Measurements from ENCODE around the gene AKR7A2. TPM values are rescaled to one million over a fixed set of nuclear protein-coding genes. Genes with fewer than 3 reads are reported as not detected.

The AKR7A2 gene
- total and polyA plus RNA-seq, 4 experiments from 2014 or later = 25.1 to 134 (median 57.7) TPM

GRCh38 chr1:19319196-19319595 lies 7.3 kb upstream of the AKR7A2 start:
- CTCF ChIA-PET (ENCODE audit: partially characterized antibody) = no interaction called here

DNA sequence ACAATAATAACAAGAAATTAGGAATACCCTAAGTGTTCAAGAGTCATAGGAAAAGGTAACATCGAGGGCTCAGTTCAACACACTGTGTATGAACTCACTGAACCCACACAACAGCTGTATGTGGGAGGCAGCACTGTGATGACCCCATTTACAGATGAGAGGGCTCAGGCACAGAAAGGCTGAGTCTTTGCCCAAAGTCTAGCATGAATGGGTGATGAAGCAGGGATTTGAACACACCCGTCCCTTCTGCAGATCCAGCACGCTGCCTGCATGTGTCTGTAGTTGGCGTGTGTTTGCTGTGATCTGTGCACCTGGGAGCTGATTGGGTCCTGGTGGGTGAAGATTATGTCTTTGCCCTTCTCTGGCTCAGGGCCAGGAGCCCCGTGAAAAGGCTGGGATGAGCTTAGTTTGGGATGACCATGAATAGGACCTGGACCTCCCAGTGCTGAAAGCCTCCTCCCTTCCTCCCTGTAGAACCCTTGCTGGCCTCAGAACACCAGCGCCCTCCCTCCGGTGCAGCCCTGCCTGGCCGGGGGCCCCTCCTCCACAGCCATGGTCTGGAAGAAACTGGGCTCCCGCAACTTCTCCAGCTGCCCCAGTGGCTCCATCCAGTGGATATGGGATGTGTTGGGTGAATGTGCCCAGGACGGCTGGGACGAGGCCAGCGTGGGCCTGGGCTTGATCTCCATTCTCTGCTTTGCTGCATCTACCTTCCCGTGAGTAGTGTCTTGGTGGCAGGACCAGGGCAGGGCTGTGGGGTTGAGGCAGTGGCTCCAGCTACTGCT lies 5.4 kb upstream of the AKR7A2 start:
- POLR2A ChIA-PET (ENCODE audit: partially characterized antibody) = no interaction called here

More at GRCh38 chr1:19319196-19319595, 7.3 kb upstream of the AKR7A2 start:
- H3K9me3 Mint-ChIP-seq = peaks cover 0 to 5% (median 0%) of the 10 kb centered on the region in 8 donors
- Histone ChIP-seq H3K9me3 (ENCODE audit: control insufficient read depth in 1 of 2, low read length in 2 of 2) (no peaks in the 10 kb centered on the region), H3K4me1 (ENCODE audit: insufficient read depth, low read length) (peaks cover 7% of the 10 kb centered on the region), H3K27me3 (ENCODE audit: insufficient read depth, low read length) (no peaks in the 10 kb centered on the region), H3K4me3 (ENCODE audit: low read length in 2 of 2) (no peak overlapping the region), H3K36me3 (ENCODE audit: insufficient read depth, low read length) (no peaks in the 10 kb centered on the region), H3K27ac (ENCODE audit: low read depth, low read length) (no peak overlapping the region)
- POLR2A ChIA-PET (ENCODE audit: partially characterized antibody) = no interaction called here
- no peaks in the 10 kb centered on the region for H3K27me3 Mint-ChIP-seq
- H3K4me1 Mint-ChIP-seq = peaks cover 2 to 10% (median 7%) of the 10 kb centered on the region in 4 donors
- H3K27ac Mint-ChIP-seq = peak overlapping the region in 1 of 7 donors; percentile 30
- peaks cover 7 to 19% of the 10 kb centered on the region in 2 donors for H3K36me3 Mint-ChIP-seq
- intact Hi-C loops (cut with micrococcal nuclease) = no loop called here
- H3K4me3 Mint-ChIP-seq = no peak overlapping the region
- no peak for DNase-seq

GRCh38 chr1:19315378-19316198 lies 3.6 kb upstream of the AKR7A2 start:
- peak overlapping the region in 2 of 7 donors; percentile 71 to 80 for H3K27ac Mint-ChIP-seq
- no peaks in the 10 kb centered on the region for H3K36me3 ChIP-seq (ENCODE audit: insufficient read depth, low read length)
- intact Hi-C loops (cut with micrococcal nuclease) = no loop called here
- peaks cover 9 to 12% of the 10 kb centered on the region in 2 donors for H3K36me3 Mint-ChIP-seq
- POLR2A ChIA-PET (ENCODE audit: partially characterized antibody) = no interaction called here
- H3K4me3 ChIP-seq (ENCODE audit: low read length in 2 of 2) = no peak overlapping the region
- H3K4me1 Mint-ChIP-seq = peaks cover 20 to 36% (median 28%) of the 10 kb centered on the region in 4 donors
- peaks cover 32% of the 10 kb centered on the region for H3K4me1 ChIP-seq (ENCODE audit: insufficient read depth, low read length)
- H3K27me3 Mint-ChIP-seq = no peaks in the 10 kb centered on the region
- DNase-seq = no peak
- no peaks in the 10 kb centered on the region for H3K27me3 ChIP-seq (ENCODE audit: insufficient read depth, low read length)
- CTCF ChIA-PET (ENCODE audit: partially characterized antibody) = no interaction called here
- H3K27ac ChIP-seq (ENCODE audit: low read depth, low read length) = no peak overlapping the region
- peak overlapping the region in 1 of 8 donors; percentile 39 for H3K4me3 Mint-ChIP-seq
- peaks cover 0 to 11% (median 0%) of the 10 kb centered on the region in 8 donors for H3K9me3 Mint-ChIP-seq
- no peaks in the 10 kb centered on the region for H3K9me3 ChIP-seq (ENCODE audit: control insufficient read depth in 1 of 2, low read length in 2 of 2)

More for the DNA sequence above, 5.4 kb upstream of the AKR7A2 start:
- Histone ChIP-seq H3K9me3 (ENCODE audit: control insufficient read depth in 1 of 2, low read length in 2 of 2) (no peaks in the 10 kb centered on the region), H3K36me3 (ENCODE audit: insufficient read depth, low read length) (no peaks in the 10 kb centered on the region), H3K27me3 (ENCODE audit: insufficient read depth, low read length) (no peaks in the 10 kb centered on the region), H3K27ac (ENCODE audit: low read depth, low read length) (no peak overlapping the region), H3K4me1 (ENCODE audit: insufficient read depth, low read length) (peaks cover 23% of the 10 kb centered on the region), H3K4me3 (ENCODE audit: low read length in 2 of 2) (no peak overlapping the region)
- Mint-ChIP-seq H3K36me3 (peaks cover 5 to 16% of the 10 kb centered on the region in 2 donors), H3K4me1 (peaks cover 12 to 26% (median 21%) of the 10 kb centered on the region in 4 donors), H3K27ac (peak overlapping the region in 1 of 7 donors; percentile 59), H3K27me3 (no peaks in the 10 kb centered on the region), H3K9me3 (peaks cover 0 to 11% (median 0%) of the 10 kb centered on the region in 8 donors), H3K4me3 (no peak overlapping the region)
- no peak for DNase-seq
- intact Hi-C loops (cut with micrococcal nuclease) = no loop called here
- CTCF ChIA-PET (ENCODE audit: partially characterized antibody) = interaction anchor here (0.9 kb wide), 1 partner anchor 334 kb away, joined by 3 read pairs; no protein-coding TSS in a partner anchor

- H3K4me3 Mint-ChIP-seq = peak overlapping the region in 1 of 8 donors; percentile 25
- H3K36me3 Mint-ChIP-seq = peaks cover 11 to 12% of the 10 kb centered on the region in 2 donors
- Histone ChIP-seq H3K27me3 (ENCODE audit: insufficient read depth, low read length) (no peaks in the 10 kb centered on the region), H3K4me1 (ENCODE audit: insufficient read depth, low read length) (peaks cover 34% of the 10 kb centered on the region), H3K36me3 (ENCODE audit: insufficient read depth, low read length) (no peaks in the 10 kb centered on the region), H3K4me3 (ENCODE audit: low read length in 2 of 2) (no peak overlapping the region), H3K9me3 (ENCODE audit: control insufficient read depth in 1 of 2, low read length in 2 of 2) (no peaks in the 10 kb centered on the region), H3K27ac (ENCODE audit: low read depth, low read length) (no peak overlapping the region)
- intact Hi-C loops (cut with micrococcal nuclease) = loop anchor here (5.0 kb wide), 1 partner anchor 173 kb away; the partner anchor contains the start of gene CAPZB
- H3K27me3 Mint-ChIP-seq = no peaks in the 10 kb centered on the region
- H3K9me3 Mint-ChIP-seq = peaks cover 0 to 11% (median 0%) of the 10 kb centered on the region in 8 donors
- ChIA-PET POLR2A (ENCODE audit: partially characterized antibody) (interaction anchor here (0.5 kb wide), 1 partner anchor 63 kb away, joined by 3 read pairs; no protein-coding TSS in a partner anchor), CTCF (ENCODE audit: partially characterized antibody) (interaction anchor here (1.0 kb wide), 1 partner anchor 9 kb away, joined by 3 read pairs; no protein-coding TSS in a partner anchor)
- H3K27ac Mint-ChIP-seq = peak overlapping the region in 3 of 7 donors; percentile 9 to 71 (median 16)
- peaks cover 22 to 43% (median 34%) of the 10 kb centered on the region in 4 donors for H3K4me1 Mint-ChIP-seq
- DNase-seq = no peak
Observed at GRCh38 chr1:19313961-19314882, 2.3 kb upstream of the AKR7A2 start.

- intact Hi-C loops (cut with micrococcal nuclease) = loop anchor here (5.0 kb wide), 1 partner anchor 174 kb away; the partner anchor contains the start of gene CAPZB
- Histone ChIP-seq H3K27ac (ENCODE audit: low read depth, low read length) (no peak overlapping the region), H3K9me3 (ENCODE audit: control insufficient read depth in 1 of 2, low read length in 2 of 2) (no peaks in the 10 kb centered on the region), H3K27me3 (ENCODE audit: insufficient read depth, low read length) (no peaks in the 10 kb centered on the region), H3K4me3 (ENCODE audit: low read length in 2 of 2) (no peak overlapping the region), H3K4me1 (ENCODE audit: insufficient read depth, low read length) (peaks cover 34% of the 10 kb centered on the region), H3K36me3 (ENCODE audit: insufficient read depth, low read length) (no peaks in the 10 kb centered on the region)
- Mint-ChIP-seq H3K27ac (peak overlapping the region; percentile 9 to 91 (median 72)), H3K9me3 (peaks cover 0 to 11% (median 0%) of the 10 kb centered on the region in 8 donors), H3K4me1 (peaks cover 28 to 49% (median 38%) of the 10 kb centered on the region in 4 donors), H3K27me3 (no peaks in the 10 kb centered on the region), H3K4me3 (peak overlapping the region in 7 of 8 donors; percentile 74 to 88 (median 83)), H3K36me3 (peaks cover 10 to 12% of the 10 kb centered on the region in 2 donors)
- DNase-seq = no peak
- POLR2A ChIA-PET (ENCODE audit: partially characterized antibody) = no interaction called here
- CTCF ChIA-PET (ENCODE audit: partially characterized antibody) = interaction anchor here (1.0 kb wide), 1 partner anchor 8 kb away, joined by 3 read pairs; no protein-coding TSS in a partner anchor
Observed at GRCh38 chr1:19313636-19313959, 1.7 kb upstream of the AKR7A2 start.
